ENCODE results near the gene DNAJC2. TPM values are rescaled to one million over a fixed set of nuclear protein-coding genes. Genes with fewer than 3 reads are reported as not detected.
"Not testable (repeated sequence)": the region's sequence is repeated elsewhere in the genome, so short reads cannot be mapped to it uniquely, and the experiment has no call there.

The DNAJC2 gene
- total RNA-seq, 2 experiments from 2014 or later = 45.8 to 48.9 TPM

GRCh38 chr7:103266229-103266628, 78.3 kb downstream of the DNAJC2 start:
- CTCF ChIA-PET; DNase-seq; H3K9me3 Mint-ChIP-seq; H3K27ac Mint-ChIP-seq; POLR2A ChIA-PET; H3K4me3 Mint-ChIP-seq; H3K36me3 Mint-ChIP-seq (ENCODE audit: low read depth); intact Hi-C loops (cut with micrococcal nuclease); H3K4me1 Mint-ChIP-seq (ENCODE audit: low read depth); ATAC-seq; H3K27me3 Mint-ChIP-seq: not testable (repeated sequence)

GRCh38 chr7:103264054-103264453, 80.5 kb downstream of the DNAJC2 start:
- intact Hi-C loops (cut with micrococcal nuclease); H3K9me3 Mint-ChIP-seq; CTCF ChIA-PET; H3K4me1 Mint-ChIP-seq (ENCODE audit: low read depth); H3K4me3 Mint-ChIP-seq; H3K36me3 Mint-ChIP-seq (ENCODE audit: low read depth); H3K27me3 Mint-ChIP-seq; POLR2A ChIA-PET; ATAC-seq; H3K27ac Mint-ChIP-seq; DNase-seq: not testable (repeated sequence)

Other genes with a start within 250 kb of the DNAJC2 start
- 1 to 10 TPM; 5.1 to 6.3 TPM for gene NAPEPLD, start 195.7 kb downstream of the DNAJC2 start, total RNA-seq
- gene PMPCB, start 47.3 kb downstream of the DNAJC2 start, total RNA-seq = 10 to 100 TPM; 80.5 to 89.3 TPM
- 100 to 1,000 TPM; 132 to 137 TPM for gene PSMC2, start 2.9 kb upstream of the DNAJC2 start, total RNA-seq
- gene SLC26A5, start 101.4 kb upstream of the DNAJC2 start, total RNA-seq = not detected

All from activated CD8-positive, alpha-beta T cell treated with anti-CD3 and anti-CD28 coated beads for 36 hours (primary cell).